Astrocyte (in vitro differentiated cells and primary cell): ENCODE results near the gene CCDC197. TPM values are rescaled to one million over a fixed set of nuclear protein-coding genes. Genes with fewer than 3 reads are reported as not detected.

Experiments
- DNase-seq: peaks from one replicate; pipeline ENCODE4 v3.0.0-alpha.2; 2010; ENCODE audit warnings: low read depth
- FAIRE-seq: peaks from 2 replicates; lab custom pipeline; 2011; peaks lifted over from hg19 to GRCh38; lab: Jason Lieb, UNC
- H2AFZ ChIP-seq: 2 replicates; pipeline ENCODE4 v1.6.0; 2012; ENCODE audit warnings: low read depth, low read length, inconsistent platforms
- H3K27ac ChIP-seq: 2 replicates; pipeline ENCODE4 v1.5.1; 2011; ENCODE audit warnings: low read depth, low read length, inconsistent platforms
- H3K27me3 ChIP-seq: 2 replicates; pipeline ENCODE4 v1.6.0; 2011; ENCODE audit warnings: low read length, inconsistent platforms; ENCODE audit not compliant: insufficient read depth
- H3K36me3 ChIP-seq: 2 replicates; pipeline ENCODE4 v1.5.1; 2011; ENCODE audit warnings: low read length, inconsistent platforms; ENCODE audit not compliant: insufficient read depth
- H3K4me1 ChIP-seq: 2 replicates; pipeline ENCODE4 v1.5.1; 2011; ENCODE audit warnings: low read length, inconsistent platforms; ENCODE audit not compliant: insufficient read depth
- H3K4me2 ChIP-seq: 2 replicates; pipeline ENCODE4 v1.6.0; 2012; ENCODE audit warnings: low read length, inconsistent platforms
- H3K4me3 ChIP-seq: 2 replicates; pipeline ENCODE4 v1.5.1; 2011; ENCODE audit warnings: low read depth, mild to moderate bottlenecking, low read length, inconsistent platforms; ENCODE audit not compliant: insufficient read depth
- H3K79me2 ChIP-seq: 2 replicates; pipeline ENCODE4 v1.6.0; 2012; ENCODE audit warnings: mild to moderate bottlenecking, low read length, inconsistent platforms; ENCODE audit not compliant: insufficient read depth
- H3K9ac ChIP-seq: 2 replicates; pipeline ENCODE4 v1.6.0; 2012; ENCODE audit warnings: mild to moderate bottlenecking, low read length, inconsistent platforms
- H3K9me3 ChIP-seq: 2 replicates; pipeline ENCODE4 v1.5.1; 2012; ENCODE audit warnings: low read depth, mild to moderate bottlenecking, low read length, inconsistent platforms; ENCODE audit not compliant: insufficient read depth
- H4K20me1 ChIP-seq: 2 replicates; pipeline ENCODE4 v1.6.0; 2012; ENCODE audit warnings: low read length, inconsistent platforms; ENCODE audit not compliant: insufficient read depth
- H3K27ac Mint-ChIP-seq: one replicate; pipeline ENCODE4 v1.8.0; 2021; ENCODE audit warnings: mild to moderate bottlenecking, mixed read lengths; ENCODE audit not compliant: unreplicated experiment
- H3K27me3 Mint-ChIP-seq: one replicate; pipeline ENCODE4 v1.8.0; 2021; ENCODE audit warnings: low read depth, mixed read lengths; ENCODE audit not compliant: unreplicated experiment
- H3K36me3 Mint-ChIP-seq: one replicate; pipeline ENCODE4 v1.8.0; 2021; ENCODE audit warnings: low read depth, mixed read lengths; ENCODE audit not compliant: unreplicated experiment
- H3K4me1 Mint-ChIP-seq: one replicate; pipeline ENCODE4 v1.8.0; 2021; ENCODE audit warnings: low read depth, mixed read lengths; ENCODE audit not compliant: unreplicated experiment
- H3K4me3 Mint-ChIP-seq: one replicate; pipeline ENCODE4 v1.8.0; 2021; ENCODE audit warnings: mild to moderate bottlenecking, moderate library complexity, mixed read lengths; ENCODE audit not compliant: unreplicated experiment
- H3K9me3 Mint-ChIP-seq: one replicate; pipeline ENCODE4 v1.8.0; 2021; ENCODE audit warnings: mild to moderate bottlenecking, mixed read lengths; ENCODE audit not compliant: unreplicated experiment
- CTCF ChIP-seq: IDR thresholded peaks from 2 replicates; pipeline ENCODE4 v1.5.1; 2011; ENCODE audit warnings: low read depth, mild to moderate bottlenecking, inconsistent platforms, low read length, moderate library complexity; ENCODE audit not compliant: insufficient read depth
- EZH2 ChIP-seq: IDR thresholded peaks from 2 replicates; pipeline ENCODE4 v1.6.1; 2012; ENCODE audit warnings: mild to moderate bottlenecking, low read length, inconsistent platforms; ENCODE audit not compliant: insufficient read depth
- total RNA-seq: library from RNA; stranded (reverse); gene quantifications from 2 replicates; pipeline ENCODE4 v1.2.1, GENCODE V29; 2021

Gene CCDC197
- total RNA-seq, 1 donor from 2014 or later = not detected

- no peak overlapping the region for H3K4me3 Mint-ChIP-seq
- no peaks in the 10 kb centered on the region for H3K27me3 ChIP-seq
- peaks cover 7% of the 10 kb centered on the region for H3K79me2 ChIP-seq
- H3K36me3 Mint-ChIP-seq = peaks cover 59% of the 10 kb centered on the region
- no peaks in the 10 kb centered on the region for H3K4me1 ChIP-seq
- no peaks in the 10 kb centered on the region for H3K9me3 ChIP-seq
- no peak overlapping the region for H2AFZ ChIP-seq
- H3K4me3 ChIP-seq = no peak overlapping the region
- no peak for DNase-seq
- H3K27ac ChIP-seq = no peak overlapping the region
- peaks cover 44% of the 10 kb centered on the region for H4K20me1 ChIP-seq
- no peak for FAIRE-seq
- peaks cover 70% of the 10 kb centered on the region for H3K36me3 ChIP-seq
- peaks cover 1% of the 10 kb centered on the region for H3K9me3 Mint-ChIP-seq
- H3K27me3 Mint-ChIP-seq = no peaks in the 10 kb centered on the region
- no peak overlapping the region for H3K4me2 ChIP-seq
- peaks cover 12% of the 10 kb centered on the region for H3K4me1 Mint-ChIP-seq
- no peak overlapping the region for H3K9ac ChIP-seq
- no peak for TF ChIP-seq EZH2
- no peak for TF ChIP-seq CTCF
- H3K27ac Mint-ChIP-seq = no peak overlapping the region
Observed at GRCh38 chr14:94054936-94055335, 57.8 kb downstream of the CCDC197 start.

GRCh38 chr14:94056579-94057308 lies 59.6 kb downstream of the CCDC197 start:
- Histone ChIP-seq H3K4me3 (no peak overlapping the region), H3K4me2 (no peak overlapping the region), H3K79me2 (peaks cover 24% of the 10 kb centered on the region), H2AFZ (no peak overlapping the region), H4K20me1 (peaks cover 51% of the 10 kb centered on the region), H3K9me3 (no peaks in the 10 kb centered on the region), H3K9ac (no peak overlapping the region), H3K27ac (no peak overlapping the region), H3K4me1 (no peaks in the 10 kb centered on the region), H3K27me3 (no peaks in the 10 kb centered on the region), H3K36me3 (peaks cover 76% of the 10 kb centered on the region)
- peaks cover 12% of the 10 kb centered on the region for H3K4me1 Mint-ChIP-seq
- no peak overlapping the region for H3K4me3 Mint-ChIP-seq
- FAIRE-seq (no peak), DNase-seq (no peak)
- peaks cover 1% of the 10 kb centered on the region for H3K9me3 Mint-ChIP-seq
- TF ChIP-seq CTCF (no peak), EZH2 (no peak)
- no peak overlapping the region for H3K27ac Mint-ChIP-seq
- peaks cover 55% of the 10 kb centered on the region for H3K36me3 Mint-ChIP-seq
- no peaks in the 10 kb centered on the region for H3K27me3 Mint-ChIP-seq

- peaks cover 1% of the 10 kb centered on the region for H3K9me3 Mint-ChIP-seq
- H3K27ac Mint-ChIP-seq = no peak overlapping the region
- Histone ChIP-seq H3K36me3 (peaks cover 65% of the 10 kb centered on the region), H3K4me1 (peaks cover 13% of the 10 kb centered on the region), H3K9me3 (no peaks in the 10 kb centered on the region), H3K9ac (no peak overlapping the region), H3K27ac (no peak overlapping the region), H2AFZ (no peak overlapping the region), H3K4me3 (no peak overlapping the region), H3K79me2 (peaks cover 34% of the 10 kb centered on the region), H3K4me2 (no peak overlapping the region), H3K27me3 (no peaks in the 10 kb centered on the region), H4K20me1 (peaks cover 49% of the 10 kb centered on the region)
- no peak for TF ChIP-seq EZH2
- TF ChIP-seq CTCF = no peak
- H3K4me1 Mint-ChIP-seq = peaks cover 22% of the 10 kb centered on the region
- no peaks in the 10 kb centered on the region for H3K27me3 Mint-ChIP-seq
- FAIRE-seq (no peak), DNase-seq (peak; percentile 22)
- H3K36me3 Mint-ChIP-seq = peaks cover 55% of the 10 kb centered on the region
- no peak overlapping the region for H3K4me3 Mint-ChIP-seq
Observed at GRCh38 chr14:94058128-94058673, 61.1 kb downstream of the CCDC197 start.
